Hindlimb muscle (tissue), 1 donor: ENCODE results near the gene NPIPA5. TPM values are rescaled to one million over a fixed set of nuclear protein-coding genes. Genes with fewer than 3 reads are reported as not detected.
"Not testable (repeated sequence)": the region's sequence is repeated elsewhere in the genome, so short reads cannot be mapped to it uniquely, and the experiment has no call there.

Experiments used
- DNase-seq: peaks from one replicate; pipeline ENCODE4 v3.0.0-alpha.2; 2013
- polyA plus RNA-seq: library from polyadenylated mRNA; unstranded; fragments of 120-200 nt; gene quantifications from one replicate; pipeline ENCODE4 v1.2.1, GENCODE V29; 2013; ENCODE audit not compliant: insufficient read length

The NPIPA5 gene
- polyA plus RNA-seq = 14.3 TPM

- DNase-seq = not testable (repeated sequence)
These were observed at the start of gene NPIPA5 for GRCh38 chr16:15378194-15378593. Gene NPIPA5, minus strand, starts transcription at chr16:15378294. Its CDS starts 0 bp downstream, at chr16:15378294.

GRCh38 chr16:15427648-15428239, 49.6 kb upstream of the NPIPA5 start:
- DNase-seq = peak; percentile 70

DNA sequence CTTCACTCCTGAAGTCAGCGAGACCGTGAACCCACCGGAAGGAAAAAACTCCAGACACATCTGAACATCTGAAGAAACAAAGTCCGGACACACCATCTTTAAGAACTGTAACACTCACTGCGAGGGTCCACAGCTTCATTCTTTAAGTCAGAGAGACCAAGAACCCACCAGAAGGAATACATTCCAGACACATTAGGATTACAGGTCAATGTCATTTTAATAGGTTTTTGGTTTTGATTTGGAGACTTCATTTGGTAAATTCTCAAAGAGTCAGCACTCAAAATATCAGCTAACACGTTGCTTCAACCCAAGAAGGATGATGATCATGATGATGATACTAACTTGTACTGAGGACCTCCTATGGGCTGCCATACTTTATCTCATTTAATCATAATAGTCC, 48.7 kb upstream of the NPIPA5 start:
- DNase-seq = no peak

GRCh38 chr16:15425861-15426260, 47.8 kb upstream of the NPIPA5 start:
- DNase-seq = no peak

DNA sequence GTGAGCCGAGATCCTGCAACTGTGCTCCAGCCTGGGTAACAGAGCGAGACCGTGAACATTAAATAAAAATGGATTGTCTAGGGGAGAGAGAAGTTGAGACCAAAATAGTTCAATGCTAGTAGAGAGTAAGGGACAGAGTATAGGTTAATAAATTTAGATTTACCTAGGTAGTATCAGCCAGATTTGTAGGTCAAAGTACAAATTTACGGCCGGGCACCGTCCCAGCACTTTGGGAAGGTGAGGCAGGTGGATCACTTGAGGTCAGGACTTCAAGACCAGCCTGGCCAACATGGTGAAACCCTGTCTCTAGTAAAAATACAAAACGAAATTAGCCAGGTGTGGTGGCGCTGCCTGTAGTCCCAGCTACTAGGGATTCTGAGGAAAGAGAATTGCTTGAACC, 44.1 kb upstream of the NPIPA5 start:
- DNase-seq = no peak

DNA sequence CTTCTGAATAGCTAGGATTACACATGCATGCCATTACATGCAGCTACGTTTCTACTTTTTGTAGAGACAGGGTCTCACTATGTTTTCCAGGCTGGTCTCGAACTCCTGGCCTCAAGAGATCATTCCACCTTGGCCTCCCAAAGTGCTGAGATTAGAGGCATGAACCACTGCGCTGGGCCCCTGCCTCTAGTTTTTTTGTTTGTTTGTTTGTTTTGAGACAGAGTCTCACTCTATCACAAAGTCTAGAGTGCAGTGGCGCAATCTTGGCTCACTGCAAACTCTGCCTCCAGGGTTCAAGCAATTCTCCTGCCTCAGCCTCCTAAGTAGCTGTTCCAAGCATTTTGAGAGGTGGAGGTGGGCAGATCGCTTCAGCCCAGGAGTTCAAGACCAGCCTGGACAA, 43.6 kb upstream of the NPIPA5 start:
- not testable (repeated sequence) for DNase-seq

GRCh38 chr16:15418206-15418605, 40.1 kb upstream of the NPIPA5 start:
- no peak for DNase-seq

DNA sequence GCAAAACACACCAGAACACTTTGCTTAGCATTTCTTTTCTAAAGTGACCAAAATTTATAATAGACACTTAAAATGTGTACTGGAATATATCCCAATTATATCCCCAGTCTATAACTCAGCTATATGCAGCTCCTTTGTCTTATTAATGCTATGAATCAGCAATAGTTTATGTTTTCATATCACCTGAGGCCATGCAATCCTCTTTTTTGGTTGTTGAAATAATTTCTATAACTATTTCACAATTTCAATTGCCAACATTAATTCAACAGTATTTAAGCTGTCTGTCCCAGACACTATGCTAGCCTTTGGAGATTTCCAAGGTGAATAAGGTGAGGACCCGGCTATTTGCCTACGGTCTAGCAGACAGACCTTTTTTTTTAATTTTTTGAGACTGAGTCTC, 39.1 kb upstream of the NPIPA5 start:
- DNase-seq = no peak

DNA sequence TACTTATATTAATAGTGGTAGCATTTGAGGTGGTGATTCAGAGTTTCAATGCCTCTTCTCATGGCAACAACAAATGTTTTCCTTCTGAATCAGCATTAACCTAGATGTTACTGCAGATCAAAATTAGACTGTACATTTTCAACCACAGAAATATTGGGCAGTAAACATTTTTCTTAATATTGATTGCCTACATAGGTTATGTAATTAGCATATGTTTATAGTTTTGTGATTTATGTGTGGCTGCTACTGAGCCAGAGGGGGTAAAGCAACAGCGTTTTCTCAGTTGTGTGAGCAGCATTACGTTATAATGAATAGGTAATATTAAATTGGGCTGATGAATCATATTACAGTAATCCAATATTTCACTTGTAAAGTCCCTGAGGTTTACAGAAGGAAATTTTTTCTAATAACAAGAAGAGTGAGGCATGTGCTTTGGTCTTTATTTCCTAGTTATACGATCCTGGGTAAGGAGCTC, 37.5 kb upstream of the NPIPA5 start:
- DNase-seq = no peak

- DNase-seq = not testable (repeated sequence)
These were observed 31.4 kb upstream of the NPIPA5 start for GRCh38 chr16:15409476-15409875.

DNA sequence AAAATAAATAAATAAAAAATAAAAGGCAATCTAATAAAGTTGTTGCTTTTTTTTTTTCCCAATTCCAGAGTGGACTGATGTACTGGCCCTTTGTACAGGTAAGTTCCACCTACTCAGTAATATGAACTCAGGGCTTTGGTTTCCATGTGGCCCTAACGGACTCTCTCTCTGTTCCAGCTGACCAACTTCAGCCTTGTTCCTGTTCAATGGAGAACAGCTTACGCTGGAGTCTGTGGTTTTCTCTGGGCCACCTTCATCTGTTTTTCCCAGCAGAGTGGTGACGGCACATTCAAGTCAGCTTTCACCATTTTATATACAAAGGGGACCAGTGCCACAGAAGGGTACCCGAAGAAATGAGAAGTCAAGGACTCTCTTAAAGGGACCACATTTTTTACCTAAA, 29.7 kb upstream of the NPIPA5 start:
- not testable (repeated sequence) for DNase-seq

DNA sequence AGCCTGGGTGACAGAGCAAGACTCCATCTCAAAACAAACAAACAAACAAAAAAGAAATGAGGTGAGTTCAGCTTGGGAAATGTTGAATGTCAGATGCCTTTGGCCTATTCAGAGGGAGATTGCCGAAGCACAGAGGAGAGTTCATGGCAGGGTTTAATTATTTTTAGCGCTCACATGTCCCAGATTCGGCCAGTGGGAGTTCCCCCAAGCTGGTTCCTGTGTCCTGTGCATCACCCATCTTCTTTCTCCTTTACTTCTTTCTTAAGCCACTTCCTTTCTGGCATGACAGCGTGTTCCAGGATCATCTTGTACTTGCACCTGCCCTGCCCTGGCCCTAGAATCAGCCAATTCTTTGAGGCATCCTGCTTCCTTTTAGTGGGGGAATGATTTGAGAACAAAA, 26.7 kb upstream of the NPIPA5 start:
- no peak for DNase-seq

GRCh38 chr16:15404091-15404490, 26.0 kb upstream of the NPIPA5 start:
- not testable (repeated sequence) for DNase-seq

- DNase-seq = no peak
These were observed 25.4 kb upstream of the NPIPA5 start for GRCh38 chr16:15403392-15403995.

DNA sequence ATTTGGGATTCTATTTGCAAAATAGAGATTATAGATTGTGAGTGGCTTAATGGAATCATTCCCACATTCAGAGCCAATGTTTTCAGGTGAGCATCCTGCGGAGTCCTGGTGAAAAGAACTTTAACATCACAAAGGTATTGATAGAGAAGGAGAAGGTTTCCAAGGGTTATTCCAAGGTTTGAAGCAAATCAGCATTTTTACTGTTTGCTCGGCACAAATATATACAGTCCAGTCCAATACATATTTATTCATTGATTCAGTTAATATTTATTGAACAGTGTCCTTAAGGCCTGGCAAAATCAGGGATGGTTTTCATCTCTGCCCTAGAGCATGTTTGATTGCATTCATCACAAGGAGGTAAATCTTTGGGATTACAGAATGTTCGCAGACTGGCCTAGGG, 23.9 kb upstream of the NPIPA5 start:
- no peak for DNase-seq

DNA sequence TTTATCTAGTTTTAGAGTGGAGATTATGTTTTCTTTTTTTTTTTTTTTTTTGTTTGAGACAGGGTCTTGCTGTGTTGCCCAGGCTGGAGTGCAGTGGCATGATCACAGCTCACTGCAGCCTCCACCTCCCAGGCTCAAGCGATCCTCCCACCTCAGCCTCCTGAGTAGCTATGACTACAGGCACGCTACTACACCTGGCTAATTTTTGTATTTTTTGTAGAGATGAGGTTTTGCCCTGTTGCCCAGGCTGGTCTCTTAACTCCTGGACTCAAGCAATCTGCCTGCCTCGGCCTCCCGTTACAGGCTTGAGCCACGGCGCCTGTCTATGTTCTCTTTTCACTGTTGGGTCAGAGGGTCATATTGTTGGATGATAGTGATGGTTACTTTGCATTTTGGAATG, 22.2 kb upstream of the NPIPA5 start:
- not testable (repeated sequence) for DNase-seq

DNA sequence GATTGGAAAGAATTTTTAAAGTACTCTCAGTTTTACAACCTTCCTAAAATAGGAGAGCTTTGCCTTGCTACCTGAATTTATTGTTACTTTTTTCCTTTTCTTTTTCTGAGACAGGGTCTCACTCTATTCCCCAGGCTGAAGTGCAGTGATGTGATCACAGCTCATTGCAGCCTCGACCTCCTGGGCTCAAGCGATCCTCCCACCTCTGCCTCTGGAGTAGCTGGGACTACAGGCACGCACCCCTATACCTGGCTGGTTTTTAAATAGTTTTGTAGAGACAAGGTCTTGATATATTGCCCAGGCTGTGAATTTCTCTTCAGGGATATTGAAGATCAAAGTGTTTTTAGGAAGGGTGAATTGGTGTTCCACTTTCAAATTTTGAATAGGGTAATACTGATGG, 21.2 kb upstream of the NPIPA5 start:
- no peak for DNase-seq

GRCh38 chr16:15398618-15399316, 20.7 kb upstream of the NPIPA5 start:
- DNase-seq = no peak

- DNase-seq = no peak
These were observed 19.0 kb upstream of the NPIPA5 start for GRCh38 chr16:15396948-15397594.

GRCh38 chr16:15396509-15396829, 18.4 kb upstream of the NPIPA5 start:
- DNase-seq = not testable (repeated sequence)

GRCh38 chr16:15395631-15396508, 17.8 kb upstream of the NPIPA5 start, which contains the start of gene MPV17L:
Gene MPV17L, plus strand, starts transcription at chr16:15395754. Its CDS starts 144 bp downstream, at chr16:15395898.
- peak; percentile 29 for DNase-seq

GRCh38 chr16:15393025-15393424, 14.9 kb upstream of the NPIPA5 start:
- not testable (repeated sequence) for DNase-seq
